ENCODE data around the gene COL21A1.

DNA sequence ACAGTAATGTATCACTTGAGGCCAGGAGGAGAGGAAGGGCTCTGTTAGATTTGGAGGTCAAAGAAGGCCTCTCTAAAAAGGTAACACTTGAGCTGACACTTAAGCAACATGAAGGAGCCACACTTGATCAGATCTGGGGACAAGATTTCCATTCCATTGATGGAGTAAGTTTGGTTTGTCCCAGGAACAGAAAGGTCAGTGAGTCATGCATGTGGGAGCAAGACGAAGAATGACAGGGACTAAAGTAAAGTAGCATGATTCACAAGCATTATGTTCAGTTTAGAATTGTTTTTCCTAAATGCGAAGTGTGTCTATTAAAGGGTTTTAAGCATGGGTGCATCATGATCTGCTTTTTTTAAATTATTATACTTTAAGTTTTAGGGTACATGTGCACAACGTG lies 47.4 kb downstream of the COL21A1 start:
- TF ChIP-seq POLR2AphosphoS5 (IDR thresholded peaks at IDR 0.05): no peak
- TF ChIP-seq, protein P1, sequence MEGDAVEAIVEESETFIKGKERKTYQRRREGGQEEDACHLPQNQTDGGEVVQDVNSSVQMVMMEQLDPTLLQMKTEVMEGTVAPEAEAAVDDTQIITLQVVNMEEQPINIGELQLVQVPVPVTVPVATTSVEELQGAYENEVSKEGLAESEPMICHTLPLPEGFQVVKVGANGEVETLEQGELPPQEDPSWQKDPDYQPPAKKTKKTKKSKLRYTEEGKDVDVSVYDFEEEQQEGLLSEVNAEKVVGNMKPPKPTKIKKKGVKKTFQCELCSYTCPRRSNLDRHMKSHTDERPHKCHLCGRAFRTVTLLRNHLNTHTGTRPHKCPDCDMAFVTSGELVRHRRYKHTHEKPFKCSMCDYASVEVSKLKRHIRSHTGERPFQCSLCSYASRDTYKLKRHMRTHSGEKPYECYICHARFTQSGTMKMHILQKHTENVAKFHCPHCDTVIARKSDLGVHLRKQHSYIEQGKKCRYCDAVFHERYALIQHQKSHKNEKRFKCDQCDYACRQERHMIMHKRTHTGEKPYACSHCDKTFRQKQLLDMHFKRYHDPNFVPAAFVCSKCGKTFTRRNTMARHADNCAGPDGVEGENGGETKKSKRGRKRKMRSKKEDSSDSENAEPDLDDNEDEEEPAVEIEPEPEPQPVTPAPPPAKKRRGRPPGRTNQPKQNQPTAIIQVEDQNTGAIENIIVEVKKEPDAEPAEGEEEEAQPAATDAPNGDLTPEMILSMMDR (IDR thresholded peaks at IDR 0.05): no peak
